Endothelial cell of umbilical vein (primary cell): ENCODE data around the gene TOP3A. TPM values are rescaled to one million over a fixed set of nuclear protein-coding genes. Genes with fewer than 3 reads are reported as not detected.
"Not testable (repeated sequence)": the region's sequence is repeated elsewhere in the genome, so short reads cannot be mapped to it uniquely, and the experiment has no call there.

Experiments used
- BruUV-seq: library from RNA; stranded (reverse); fragments of 400-500 nt; replicated peaks from 2 replicates; lab custom pipeline; 2021; lab: Mats Ljungman, UMichigan
- CTCF ChIA-PET: fragments of 300-600, 350-600 bp; sonication (Branson Sonifier 250); formaldehyde crosslinking; loops from one replicate; lab custom pipeline; 2021; ENCODE audit warnings: antibody characterized with exemption, inconsistent platforms; lab: Charles Lee
- POLR2A ChIA-PET: fragments of 300-600, 350-600 bp; sonication (Branson Sonifier 250); formaldehyde crosslinking; loops from one replicate; lab custom pipeline; 2021; ENCODE audit warnings: antibody characterized with exemption, inconsistent platforms; lab: Charles Lee
- DNase-seq: peaks from one replicate; pipeline ENCODE4 v3.0.0-alpha.2; 2011; ENCODE audit warnings: low read depth, low spot score
- FAIRE-seq: peaks from 2 replicates; lab custom pipeline; 2011; peaks lifted over from hg19 to GRCh38; lab: Jason Lieb, UNC
- H2AFZ ChIP-seq: 2 replicates; pipeline ENCODE4 v1.6.0; 2012; ENCODE audit warnings: low read depth, low read length, control low read depth, inconsistent platforms
- H3K27ac ChIP-seq: 2 replicates; pipeline ENCODE4 v1.5.1; 2011; ENCODE audit warnings: low read depth, mild to moderate bottlenecking, control low read depth, low read length, moderate library complexity; ENCODE audit not compliant: insufficient read depth
- H3K27me3 ChIP-seq, 2 experiments: 2 replicates each; pipeline versions ENCODE4 v1.6.0 to v1.6.1; 2011; ENCODE audit warnings: low read length in 2 of 2, mixed read lengths in 1 of 2; ENCODE audit not compliant: control insufficient read depth in 2 of 2, insufficient read depth in 2 of 2
- H3K36me3 ChIP-seq, 2 experiments: 2 replicates in 1 of 2; 3 replicates in 1 of 2; pipeline ENCODE4 v1.5.1; 2011; ENCODE audit warnings: low read length in 2 of 2, mild to moderate bottlenecking in 1 of 2, moderate library complexity in 1 of 2; ENCODE audit not compliant: control insufficient read depth in 2 of 2, insufficient read depth in 2 of 2; ENCODE audit errors: extremely low read depth in 1 of 2
- H3K4me1 ChIP-seq: 3 replicates; pipeline ENCODE4 v1.5.1; 2011; ENCODE audit warnings: mild to moderate bottlenecking, low read length; ENCODE audit not compliant: control insufficient read depth, insufficient read depth; ENCODE audit errors: extremely low read depth
- H3K4me2 ChIP-seq: 2 replicates; pipeline ENCODE4 v1.6.1; 2011; ENCODE audit warnings: low read length, control low read depth, mixed read lengths; ENCODE audit not compliant: insufficient read depth
- H3K4me3 ChIP-seq, 3 experiments: fragments of 200-600 bp in 1 of 3; sonication (generic), shearing (Covaris generic) in 1 of 3; replicated peaks in 1 of 3; 2 replicates each; pipeline ENCODE4 v1.5.1; 2011 to 2016; ENCODE audit warnings: control low read depth in 3 of 3, low read length in 3 of 3, mild to moderate bottlenecking in 2 of 3, inconsistent platforms in 1 of 3, low read depth in 1 of 3, moderate library complexity in 1 of 3; ENCODE audit not compliant: insufficient read depth in 1 of 3
- H3K79me2 ChIP-seq: 2 replicates; pipeline ENCODE4 v1.6.0; 2012; ENCODE audit warnings: low read length, inconsistent platforms; ENCODE audit not compliant: control insufficient read depth, insufficient read depth
- H3K9ac ChIP-seq: replicated peaks from 2 replicates; pipeline ENCODE3; 2011; ENCODE audit warnings: low read length, control low read depth; ENCODE audit not compliant: insufficient read depth; ENCODE audit errors: extremely low read depth
- H3K9me1 ChIP-seq: replicated peaks from 3 replicates; pipeline ENCODE4 v1.6.0; 2011; ENCODE audit warnings: mild to moderate bottlenecking, low read length; ENCODE audit not compliant: control insufficient read depth, insufficient read depth; ENCODE audit errors: extremely low read depth
- H3K9me3 ChIP-seq: replicated peaks from 2 replicates; pipeline ENCODE4 v1.5.1; 2012; ENCODE audit warnings: low read length, inconsistent platforms; ENCODE audit not compliant: control insufficient read depth, insufficient read depth
- H4K20me1 ChIP-seq: replicated peaks from 2 replicates; pipeline ENCODE3; 2011; ENCODE audit warnings: mild to moderate bottlenecking, low read length; ENCODE audit not compliant: control insufficient read depth, insufficient read depth; ENCODE audit errors: extremely low read depth
- EZH2 ChIP-seq: IDR thresholded peaks from 2 replicates; pipeline ENCODE4 v1.6.1; 2012; ENCODE audit warnings: borderline replicate concordance, low read depth, mild to moderate bottlenecking, moderate library complexity, low read length, inconsistent platforms; ENCODE audit not compliant: severe bottlenecking
- FOS ChIP-seq: IDR thresholded peaks from 2 replicates; pipeline ENCODE4 v1.6.1; 2011; ENCODE audit warnings: mild to moderate bottlenecking, low read length, moderate library complexity, borderline replicate concordance; ENCODE audit not compliant: insufficient read depth
- GATA2 ChIP-seq: IDR thresholded peaks from 2 replicates; pipeline ENCODE4 v1.7.0; 2011; ENCODE audit warnings: low read depth, mild to moderate bottlenecking, moderate library complexity, mixed read lengths, low read length; ENCODE audit not compliant: insufficient read length, insufficient read depth
- JUN ChIP-seq: IDR thresholded peaks from 2 replicates; pipeline ENCODE4 v1.6.1; 2011; ENCODE audit warnings: borderline replicate concordance, low read depth; ENCODE audit not compliant: insufficient read length, insufficient read depth
- MYC ChIP-seq: IDR thresholded peaks from one replicate; pipeline ENCODE4 v1.6.1; 2011; ENCODE audit warnings: mild to moderate bottlenecking, low read depth, low read length
- POLR2A ChIP-seq: IDR thresholded peaks from 2 replicates; pipeline ENCODE4 v1.6.1; 2012; ENCODE audit warnings: low read depth, mild to moderate bottlenecking, control low read depth, low read length
- POLR2AphosphoS5 ChIP-seq: IDR thresholded peaks from 2 replicates; pipeline ENCODE4 v1.6.1; 2012; ENCODE audit warnings: low read depth, mild to moderate bottlenecking, control low read depth, low read length, moderate library complexity; ENCODE audit not compliant: insufficient read depth
- dilution Hi-C: fragments of 300-500 bp; cut with MboI; formaldehyde crosslinking; loops from one replicate; pipeline ENCODE4 v1.15.0; 2019; ENCODE audit warnings: low sequenced_read_pairs; ENCODE audit not compliant: extremely low pct_ligation_motif_present
- intact Hi-C: fragments of 100-400 bp; cut with micrococcal nuclease; formaldehyde crosslinking; loops from one replicate; pipeline ENCODE4 v1.10.0; 2022
- polyA plus RNA-seq, 4 experiments: library from polyadenylated mRNA; depleted of rRNA in 3 of 4; stranded (reverse) in 3 of 4; unstranded in 1 of 4; fragments of >200 nt; gene quantifications; 2 replicates each; pipeline versions ENCODE4 v1.2.1 to v1.2.3, GENCODE V29; 2011 to 2012; ENCODE audit warnings: missing spikeins in 1 of 4
- total RNA-seq: library from RNA; stranded (reverse); gene quantifications from 2 replicates; pipeline ENCODE4 v1.2.3, GENCODE V29; 2021
- TF ChIP-seq, protein P1 (sequence below): IDR thresholded peaks from 2 replicates; pipeline ENCODE4 v1.6.1; 2011; ENCODE audit not compliant: insufficient read depth, insufficient read length
- TF ChIP-seq, protein P2 (sequence below), 2 donors: IDR thresholded peaks; 1 replicate in 1 of 2; 2 replicates in 1 of 2; pipeline ENCODE4 v1.5.1; 2011; ENCODE audit warnings: low read length in 2 of 2, mild to moderate bottlenecking in 2 of 2, moderate library complexity in 2 of 2, control low read depth in 1 of 2, inconsistent platforms in 1 of 2, low read depth in 1 of 2; ENCODE audit not compliant: insufficient read depth in 1 of 2; ENCODE audit errors: extremely low read depth in 1 of 2

Gene TOP3A
- total and polyA plus RNA-seq, 2 donors (not counting 3 experiments of a cell fraction or from before 2014, with no cell fraction given) = 20.4 to 53.1 TPM

DNA sequence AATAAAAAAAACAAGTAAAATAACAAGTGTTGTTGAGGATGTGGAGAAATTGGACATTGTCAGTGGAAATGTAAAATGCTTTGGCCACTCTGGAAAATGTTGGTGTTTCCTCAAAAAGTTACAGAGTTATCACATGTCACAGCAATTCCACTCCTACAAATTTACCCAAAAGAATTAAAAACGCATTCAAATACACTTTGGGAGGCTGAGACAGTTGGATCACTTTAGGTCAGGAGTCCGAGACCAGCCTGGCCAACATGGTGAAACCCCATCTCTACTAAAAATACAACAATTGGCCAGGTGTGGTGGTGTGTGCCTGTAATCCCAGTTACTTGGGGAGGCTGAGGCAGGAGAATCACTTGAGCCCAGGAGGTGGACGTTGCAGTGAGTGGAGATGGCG, 5.6 kb downstream of the TOP3A start:
- BruUV-seq = no TSS peak
- ChIA-PET CTCF (no interaction called here), POLR2A (no interaction called here)
- Histone ChIP-seq H3K4me1 (peaks cover 8% of the 10 kb centered on the region), H3K27ac (no peak overlapping the region), H3K9ac (no peak overlapping the region), H3K9me1 (no peaks in the 10 kb centered on the region), H4K20me1 (no peaks in the 10 kb centered on the region), H3K79me2 (peaks cover 40% of the 10 kb centered on the region), H3K36me3 (peaks cover 4 to 12% of the 10 kb centered on the region in 2 experiments), H2AFZ (no peak overlapping the region), H3K4me2 (no peak overlapping the region), H3K9me3 (no peaks in the 10 kb centered on the region), H3K4me3 (no peak overlapping the region), H3K27me3 (no peaks in the 10 kb centered on the region)
- dilution Hi-C loops (no loop called here), intact Hi-C loops (no loop called here)
- TF ChIP-seq MYC (no peak), GATA2 (no peak), FOS (no peak), POLR2AphosphoS5 (no peak), JUN (no peak), POLR2A (no peak), EZH2 (no peak)
- TF ChIP-seq, protein P1, sequence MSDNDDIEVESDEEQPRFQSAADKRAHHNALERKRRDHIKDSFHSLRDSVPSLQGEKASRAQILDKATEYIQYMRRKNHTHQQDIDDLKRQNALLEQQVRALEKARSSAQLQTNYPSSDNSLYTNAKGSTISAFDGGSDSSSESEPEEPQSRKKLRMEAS = no peak
- TF ChIP-seq, protein P2, sequence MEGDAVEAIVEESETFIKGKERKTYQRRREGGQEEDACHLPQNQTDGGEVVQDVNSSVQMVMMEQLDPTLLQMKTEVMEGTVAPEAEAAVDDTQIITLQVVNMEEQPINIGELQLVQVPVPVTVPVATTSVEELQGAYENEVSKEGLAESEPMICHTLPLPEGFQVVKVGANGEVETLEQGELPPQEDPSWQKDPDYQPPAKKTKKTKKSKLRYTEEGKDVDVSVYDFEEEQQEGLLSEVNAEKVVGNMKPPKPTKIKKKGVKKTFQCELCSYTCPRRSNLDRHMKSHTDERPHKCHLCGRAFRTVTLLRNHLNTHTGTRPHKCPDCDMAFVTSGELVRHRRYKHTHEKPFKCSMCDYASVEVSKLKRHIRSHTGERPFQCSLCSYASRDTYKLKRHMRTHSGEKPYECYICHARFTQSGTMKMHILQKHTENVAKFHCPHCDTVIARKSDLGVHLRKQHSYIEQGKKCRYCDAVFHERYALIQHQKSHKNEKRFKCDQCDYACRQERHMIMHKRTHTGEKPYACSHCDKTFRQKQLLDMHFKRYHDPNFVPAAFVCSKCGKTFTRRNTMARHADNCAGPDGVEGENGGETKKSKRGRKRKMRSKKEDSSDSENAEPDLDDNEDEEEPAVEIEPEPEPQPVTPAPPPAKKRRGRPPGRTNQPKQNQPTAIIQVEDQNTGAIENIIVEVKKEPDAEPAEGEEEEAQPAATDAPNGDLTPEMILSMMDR (IDR thresholded peaks at IDR 0.05; ENCODE audit: extremely low read depth in 1 of 2, insufficient read depth in 1 of 2, low read depth in 1 of 2, low read length in 2 of 2) = no peak
- DNase-seq (no peak), FAIRE-seq (no peak)

DNA sequence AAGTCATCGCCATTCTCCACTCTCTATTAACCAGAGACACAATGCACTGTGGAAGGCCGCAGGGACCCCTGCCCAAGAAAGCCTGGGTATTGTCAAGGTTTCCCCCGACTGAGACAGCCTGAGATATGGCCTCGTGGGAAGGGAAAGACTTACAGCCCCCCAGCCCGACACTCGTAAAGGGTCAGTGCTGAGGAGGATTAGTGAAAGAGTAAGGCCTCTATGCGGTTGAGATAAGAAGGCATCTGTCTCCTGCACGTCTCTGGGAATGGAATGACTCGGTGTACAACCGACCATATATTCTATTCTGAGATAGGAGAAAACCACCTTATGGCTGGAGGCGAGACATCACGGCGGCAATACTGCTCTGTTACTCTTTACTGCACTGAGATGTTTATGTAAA, 11.6 kb downstream of the TOP3A start:
- FAIRE-seq = not testable (repeated sequence)

More for the DNA sequence above, 11.6 kb downstream of the TOP3A start:
- H4K20me1 ChIP-seq, DNase-seq, H3K9me3 ChIP-seq, H3K4me2 ChIP-seq, BruUV-seq, H3K9me1 ChIP-seq, dilution Hi-C loops, H3K27me3 ChIP-seq, H2AFZ ChIP-seq, POLR2A ChIA-PET, H3K9ac ChIP-seq, H3K27ac ChIP-seq, H3K79me2 ChIP-seq, H3K4me3 ChIP-seq: not testable (repeated sequence)
- Histone ChIP-seq H3K36me3 (peaks cover 22 to 27% of the 10 kb centered on the region in 2 experiments), H3K4me1 (peaks cover 15% of the 10 kb centered on the region)
- intact Hi-C loops = loop anchor here (5.0 kb wide), 1 partner anchor 56 kb away; no protein-coding TSS in a partner anchor
- CTCF ChIA-PET = interaction anchor here (0.9 kb wide), 1 partner anchor 162 kb away, joined by 3 read pairs; no protein-coding TSS in a partner anchor
